Smooth muscle cell (in vitro differentiated cells): ENCODE measurements around the gene GRM5. TPM values are rescaled to one million over a fixed set of nuclear protein-coding genes. Genes with fewer than 3 reads are reported as not detected.

Experiments
- DNase-seq: peaks from one replicate; lab custom pipeline; 2025; ENCODE audit not compliant: unreplicated experiment; lab: John Stamatoyannopoulos, UW
- H2AFZ ChIP-seq: fragments of 200-600 bp; sonication (generic); 2 replicates; pipeline ENCODE4 v1.6.0; 2016; ENCODE audit warnings: antibody characterized with exemption, low read depth, mild to moderate bottlenecking
- H3F3A ChIP-seq: fragments of 200-600 bp; sonication (generic); 2 replicates; pipeline ENCODE4 v1.6.0; 2017; ENCODE audit warnings: antibody characterized with exemption, low read depth
- H3K27ac ChIP-seq: fragments of 200-600 bp; sonication (generic); 2 replicates; pipeline ENCODE4 v1.5.1; 2016; ENCODE audit warnings: low read depth, mild to moderate bottlenecking
- H3K27me3 ChIP-seq: fragments of 200-600 bp; sonication (generic); 2 replicates; pipeline ENCODE4 v1.6.1; 2016; ENCODE audit warnings: low read depth, mild to moderate bottlenecking
- H3K36me3 ChIP-seq: fragments of 200-600 bp; sonication (generic); 2 replicates; pipeline ENCODE4 v1.5.1; 2016; ENCODE audit warnings: low read depth
- H3K4me1 ChIP-seq: fragments of 200-600 bp; sonication (generic); 2 replicates; pipeline ENCODE4 v1.5.1; 2016; ENCODE audit warnings: low read depth
- H3K4me2 ChIP-seq: fragments of 200-600 bp; sonication (generic); 2 replicates; pipeline ENCODE4 v1.6.0; 2016; ENCODE audit warnings: mild to moderate bottlenecking
- H3K4me3 ChIP-seq: fragments of 200-600 bp; sonication (generic); 2 replicates; pipeline ENCODE4 v1.5.1; 2016; ENCODE audit warnings: mild to moderate bottlenecking
- H3K79me2 ChIP-seq: fragments of 200-600 bp; sonication (generic); 2 replicates; pipeline ENCODE4 v1.6.0; 2016; ENCODE audit warnings: low read depth, mild to moderate bottlenecking
- H3K9ac ChIP-seq: fragments of 200-600 bp; sonication (generic); 2 replicates; pipeline ENCODE4 v1.6.0; 2016; ENCODE audit warnings: low read depth
- H3K9me3 ChIP-seq: fragments of 200-600 bp; sonication (generic); replicated peaks from 2 replicates; pipeline ENCODE4 v1.5.1; 2016; ENCODE audit warnings: low read depth
- H4K20me1 ChIP-seq: fragments of 200-600 bp; sonication (generic); 2 replicates; pipeline ENCODE4 v1.6.0; 2016; ENCODE audit warnings: low read depth
- WGBS: methylation state at CpG from one replicate; pipeline ENCODE4 v1.1.7; 2016; ENCODE audit warnings: low lambda C conversion rate; 5-methylcytosine and 5-hydroxymethylcytosine counted together
- polyA plus RNA-seq: library from polyadenylated mRNA; unstranded; fragments of >200 nt; fragmentation: Nextera tagmentation; extraction: Ambion mirVana; gene quantifications from 2 replicates; pipeline ENCODE4 v1.2.1, GENCODE V29; 2016
- total RNA-seq: library from RNA; depleted of rRNA; stranded (reverse); fragments of >200 nt; gene quantifications from 2 replicates; pipeline ENCODE4 v1.2.3, GENCODE V29; 2014
- TF ChIP-seq, protein P1 (sequence below): fragments of 200-600 bp; sonication (generic); IDR thresholded peaks from 2 replicates; pipeline ENCODE4 v1.5.1; 2017; ENCODE audit warnings: borderline replicate concordance, mild to moderate bottlenecking, antibody characterized with exemption; ENCODE audit not compliant: insufficient read depth, poor library complexity, severe bottlenecking

The GRM5 gene
- total and polyA plus RNA-seq, 2 experiments from 2014 or later = not detected

DNA sequence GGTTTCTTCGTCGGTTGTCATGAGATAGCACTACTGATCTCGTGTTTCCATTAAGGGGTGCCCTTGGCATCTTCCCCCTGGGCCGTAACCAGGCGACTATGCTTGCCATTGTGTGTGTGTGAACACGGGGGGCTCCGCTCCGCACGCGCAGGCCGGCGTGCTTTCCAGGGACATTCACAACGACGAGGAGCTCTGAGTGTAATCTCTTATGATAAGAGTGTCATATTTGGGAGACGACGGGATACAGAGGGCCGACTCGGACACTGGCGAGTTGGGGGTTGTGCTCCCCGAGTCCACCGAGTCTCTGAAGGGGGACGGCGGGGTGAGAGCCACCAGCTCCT lies 557.4 kb downstream of the GRM5 start:
- Histone ChIP-seq H3K27ac (no peak overlapping the region), H3K9ac (no peak overlapping the region), H3F3A (no peaks in the 10 kb centered on the region), H3K79me2 (no peaks in the 10 kb centered on the region), H2AFZ (peak overlapping the region; percentile 87), H3K4me2 (peak overlapping the region; percentile 90), H3K36me3 (no peaks in the 10 kb centered on the region), H3K4me3 (peak overlapping the region; percentile 50), H3K27me3 (peaks cover 29% of the 10 kb centered on the region), H3K9me3 (no peaks in the 10 kb centered on the region), H3K4me1 (no peaks in the 10 kb centered on the region), H4K20me1 (no peaks in the 10 kb centered on the region)
- TF ChIP-seq, protein P1, sequence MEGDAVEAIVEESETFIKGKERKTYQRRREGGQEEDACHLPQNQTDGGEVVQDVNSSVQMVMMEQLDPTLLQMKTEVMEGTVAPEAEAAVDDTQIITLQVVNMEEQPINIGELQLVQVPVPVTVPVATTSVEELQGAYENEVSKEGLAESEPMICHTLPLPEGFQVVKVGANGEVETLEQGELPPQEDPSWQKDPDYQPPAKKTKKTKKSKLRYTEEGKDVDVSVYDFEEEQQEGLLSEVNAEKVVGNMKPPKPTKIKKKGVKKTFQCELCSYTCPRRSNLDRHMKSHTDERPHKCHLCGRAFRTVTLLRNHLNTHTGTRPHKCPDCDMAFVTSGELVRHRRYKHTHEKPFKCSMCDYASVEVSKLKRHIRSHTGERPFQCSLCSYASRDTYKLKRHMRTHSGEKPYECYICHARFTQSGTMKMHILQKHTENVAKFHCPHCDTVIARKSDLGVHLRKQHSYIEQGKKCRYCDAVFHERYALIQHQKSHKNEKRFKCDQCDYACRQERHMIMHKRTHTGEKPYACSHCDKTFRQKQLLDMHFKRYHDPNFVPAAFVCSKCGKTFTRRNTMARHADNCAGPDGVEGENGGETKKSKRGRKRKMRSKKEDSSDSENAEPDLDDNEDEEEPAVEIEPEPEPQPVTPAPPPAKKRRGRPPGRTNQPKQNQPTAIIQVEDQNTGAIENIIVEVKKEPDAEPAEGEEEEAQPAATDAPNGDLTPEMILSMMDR = no peak
- DNase-seq = no peak
- WGBS = 20% methylated on average over 23 of the region's 23 CpGs

DNA sequence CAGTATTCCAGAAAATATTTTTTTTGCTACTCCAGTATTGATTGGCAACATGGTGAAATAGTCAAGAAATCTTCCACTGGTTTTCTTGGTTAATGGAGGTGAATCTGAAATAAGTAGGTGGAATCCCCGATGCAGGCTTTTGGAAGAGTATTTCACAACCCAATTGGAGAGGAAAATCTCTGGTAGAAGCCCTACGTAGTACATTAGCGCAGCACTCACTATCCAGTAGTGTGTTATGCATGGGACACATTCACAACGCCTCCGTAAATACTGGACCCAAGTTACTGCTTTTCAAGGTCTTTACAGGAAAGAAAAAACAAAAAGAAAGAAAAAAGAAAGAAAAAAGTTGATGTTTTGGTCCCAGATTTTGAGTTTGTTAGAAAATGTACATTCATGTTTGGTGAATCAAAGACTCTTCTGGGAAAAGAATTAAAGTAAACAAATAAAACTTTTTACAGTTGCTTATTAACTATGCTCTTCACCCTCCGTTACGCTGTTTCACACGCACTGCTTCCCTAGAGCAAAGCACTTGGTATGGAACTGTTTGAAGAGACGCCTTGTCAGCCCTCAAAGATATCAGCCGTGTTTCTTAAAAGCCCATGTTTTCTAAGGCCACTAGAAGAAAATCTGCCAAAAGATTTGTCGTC lies 557.9 kb downstream of the GRM5 start:
- no peaks in the 10 kb centered on the region for H3K4me1 ChIP-seq
- no peak for DNase-seq
- H3K4me3 ChIP-seq = peak overlapping the region; percentile 50
- no peaks in the 10 kb centered on the region for H3K9me3 ChIP-seq
- H3K27me3 ChIP-seq = peaks cover 29% of the 10 kb centered on the region
- no peak overlapping the region for H3K9ac ChIP-seq
- 62% methylated on average over 11 of the region's 11 CpGs for WGBS
- H3K79me2 ChIP-seq = no peaks in the 10 kb centered on the region
- H2AFZ ChIP-seq = peak overlapping the region; percentile 87
- H3F3A ChIP-seq = no peaks in the 10 kb centered on the region
- no peaks in the 10 kb centered on the region for H4K20me1 ChIP-seq
- no peaks in the 10 kb centered on the region for H3K36me3 ChIP-seq
- H3K27ac ChIP-seq = no peak overlapping the region
- peak overlapping the region; percentile 90 for H3K4me2 ChIP-seq
- TF ChIP-seq, protein P1 = no peak

DNA sequence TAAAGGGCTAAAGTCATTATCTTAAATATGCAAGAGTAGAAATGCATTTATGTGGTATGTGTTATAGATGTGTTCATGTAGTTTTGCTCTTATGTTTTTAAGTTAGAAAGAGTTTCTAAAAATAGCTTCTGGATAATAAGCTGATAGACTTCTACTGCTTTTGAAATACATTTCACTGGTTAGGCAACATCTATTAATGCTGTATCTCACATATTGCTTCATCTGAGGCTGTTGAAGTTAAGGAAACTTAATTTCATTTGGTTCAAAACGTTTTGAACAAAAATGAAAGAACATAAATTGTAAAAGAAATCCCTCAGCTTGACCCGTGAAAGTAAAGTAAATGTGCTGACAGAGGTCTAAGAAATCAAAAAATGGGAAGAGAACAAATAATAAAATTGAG lies 564.2 kb downstream of the GRM5 start:
- Histone ChIP-seq H3K27ac (no peak overlapping the region), H3K27me3 (peaks cover 9% of the 10 kb centered on the region), H3K4me2 (peak overlapping the region; percentile 17)

More for the DNA sequence above, 564.2 kb downstream of the GRM5 start:
- Histone ChIP-seq H3F3A (no peaks in the 10 kb centered on the region), H3K9me3 (no peaks in the 10 kb centered on the region), H2AFZ (no peak overlapping the region), H3K9ac (no peak overlapping the region), H3K4me3 (no peak overlapping the region), H3K79me2 (no peaks in the 10 kb centered on the region), H3K4me1 (no peaks in the 10 kb centered on the region), H4K20me1 (no peaks in the 10 kb centered on the region), H3K36me3 (no peaks in the 10 kb centered on the region)
- TF ChIP-seq, protein P1 = no peak
- DNase-seq = no peak
- 49% methylated on average over 2 of the region's 2 CpGs for WGBS
